ENCODE data around the gene RANBP17. TPM values are rescaled to one million over a fixed set of nuclear protein-coding genes. Genes with fewer than 3 reads are reported as not detected.

RANBP17 gene
- total RNA-seq, 2 donors from 2014 or later: 26.6 to 28.0 TPM

- H3K4me3 ChIP-seq (ENCODE audit: low read length): no peak overlapping the region
- H3K9me3 ChIP-seq (ENCODE audit: control insufficient read depth, low read length): no peaks in the 10 kb centered on the region
- H3K27me3 ChIP-seq (ENCODE audit: control insufficient read depth, insufficient read depth, low read length, poor library complexity, severe bottlenecking): peaks cover 100% of the 10 kb centered on the region
- H3K4me1 Mint-ChIP-seq: peaks cover 5% of the 10 kb centered on the region
- H3K4me3 Mint-ChIP-seq: peak overlapping the region; percentile 36
- peaks cover 97% of the 10 kb centered on the region for H3K27me3 Mint-ChIP-seq (ENCODE audit: insufficient read depth)
- H3K9me3 Mint-ChIP-seq: no peaks in the 10 kb centered on the region
- no peak for TF ChIP-seq CTCF (conservative IDR thresholded peaks at IDR 0.05)
- 1% methylated on average over 17 to 74 of the region's 74 CpGs for WGBS, 2 experiments (ENCODE audit: insufficient coverage in 1 of 2, insufficient read length in 1 of 2)
- no peak overlapping the region for H3K9ac ChIP-seq (ENCODE audit: extremely low read depth, low read length, poor library complexity, severe bottlenecking)
- H3K4me1 ChIP-seq (ENCODE audit: control insufficient read depth, insufficient read depth, low read length): peaks cover 7% of the 10 kb centered on the region
- DNase-seq: peak; percentile 82
- no peak overlapping the region for H3K27ac Mint-ChIP-seq
- no peaks in the 10 kb centered on the region for H3K36me3 ChIP-seq (ENCODE audit: control insufficient read depth, insufficient read depth, low read length)
- no peak overlapping the region for H3K27ac ChIP-seq (ENCODE audit: low read depth, low read length)
- no peaks in the 10 kb centered on the region for H3K36me3 Mint-ChIP-seq (ENCODE audit: low read depth)
Observed at GRCh38 chr5:171311322-171312077, 449.7 kb downstream of the RANBP17 start.

DNA sequence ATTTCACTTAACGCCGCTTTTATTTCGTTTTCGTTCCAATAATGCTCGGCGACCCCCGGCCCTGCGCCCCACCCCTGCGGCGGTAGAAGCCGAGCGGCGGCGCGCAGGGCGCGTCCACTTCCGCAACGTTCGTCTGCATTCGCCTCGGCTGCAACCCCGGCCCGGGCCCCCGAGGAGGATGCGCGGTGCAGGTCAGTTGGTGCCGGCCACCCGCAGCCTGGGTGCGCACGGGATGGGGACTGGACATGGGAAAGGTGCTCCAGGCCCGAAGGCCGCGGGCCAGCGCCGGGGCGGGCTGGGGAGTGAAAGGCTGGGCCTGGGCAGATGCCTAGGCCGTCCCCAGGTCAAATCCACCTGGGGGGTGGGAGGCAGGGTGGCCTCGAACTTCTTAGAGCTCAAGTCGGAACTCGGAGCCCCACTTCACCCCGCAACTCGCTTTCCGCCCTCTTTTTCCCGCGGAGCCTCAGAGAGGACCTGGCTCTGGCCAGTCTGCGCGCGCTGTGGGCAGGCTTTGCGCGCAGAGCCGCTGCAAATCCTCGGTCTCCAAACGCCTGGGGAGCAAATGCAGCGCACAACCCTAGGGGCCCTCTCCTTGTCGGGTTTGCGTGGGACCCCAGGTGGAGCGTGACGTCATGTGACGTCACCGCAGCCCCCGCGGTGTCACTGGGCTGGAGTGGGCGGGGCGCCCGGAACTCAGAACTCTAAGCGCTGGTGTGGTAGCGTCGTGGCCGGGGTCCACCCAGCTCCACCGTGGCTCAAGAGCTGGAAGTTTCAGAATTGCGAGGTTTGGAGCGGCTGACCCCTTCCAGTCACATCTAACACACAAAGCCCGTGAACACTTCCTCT, 450.5 kb downstream of the RANBP17 start:
- H3K27me3 Mint-ChIP-seq (ENCODE audit: insufficient read depth): peaks cover 97% of the 10 kb centered on the region
- peaks cover 5% of the 10 kb centered on the region for H3K4me1 Mint-ChIP-seq

More for the DNA sequence above, 450.5 kb downstream of the RANBP17 start:
- H3K27ac Mint-ChIP-seq: no peak overlapping the region
- H3K27ac ChIP-seq (ENCODE audit: low read depth, low read length): no peak overlapping the region
- H3K9me3 Mint-ChIP-seq: no peaks in the 10 kb centered on the region
- peak; percentile 68 for DNase-seq
- peaks cover 100% of the 10 kb centered on the region for H3K27me3 ChIP-seq (ENCODE audit: control insufficient read depth, insufficient read depth, low read length, poor library complexity, severe bottlenecking)
- peak overlapping the region; percentile 36 for H3K4me3 Mint-ChIP-seq
- no peak for TF ChIP-seq CTCF (conservative IDR thresholded peaks at IDR 0.05)
- no peak overlapping the region for H3K9ac ChIP-seq (ENCODE audit: extremely low read depth, low read length, poor library complexity, severe bottlenecking)
- no peaks in the 10 kb centered on the region for H3K36me3 Mint-ChIP-seq (ENCODE audit: low read depth)
- WGBS, 2 experiments (ENCODE audit: insufficient coverage in 1 of 2, insufficient read length in 1 of 2): 3 to 5% methylated on average over 26 to 74 of the region's 74 CpGs
- H3K36me3 ChIP-seq (ENCODE audit: control insufficient read depth, insufficient read depth, low read length): no peaks in the 10 kb centered on the region
- peak overlapping the region; percentile 45 for H3K4me3 ChIP-seq (ENCODE audit: low read length)
- H3K9me3 ChIP-seq (ENCODE audit: control insufficient read depth, low read length): no peaks in the 10 kb centered on the region
- H3K4me1 ChIP-seq (ENCODE audit: control insufficient read depth, insufficient read depth, low read length): peaks cover 7% of the 10 kb centered on the region
